NT2/D1 (cell line): Measurements from ENCODE around the gene CAPN12.

Source experiments
- SUZ12 ChIP-seq: IDR thresholded peaks from 2 replicates; pipeline ENCODE4 v1.6.1; 2011; ENCODE audit not compliant: insufficient read length, insufficient read depth; ENCODE audit errors: extremely low read depth
- YY1 ChIP-seq: IDR thresholded peaks from 2 replicates; pipeline ENCODE4 v1.6.1; 2011; ENCODE audit not compliant: insufficient read length, insufficient read depth
- ZNF274 ChIP-seq: IDR thresholded peaks from 2 replicates; pipeline ENCODE4 v1.6.1; 2011; ENCODE audit warnings: mild to moderate bottlenecking, low read depth, low read length

GRCh38 chr19:38721979-38722773, 22.1 kb downstream of the CAPN12 start:
- TF ChIP-seq ZNF274 (no peak), YY1 (no peak), SUZ12 (no peak)
